Nephron (organoid): ENCODE measurements around the gene SLC9A9.

ENCODE experiments used
- H3K27ac Mint-ChIP-seq, 3 experiments: 2 replicates each; pipeline ENCODE4 v1.8.0; 2020; ENCODE audit warnings: mixed read lengths in 3 of 3, mild to moderate bottlenecking in 2 of 3, moderate library complexity in 1 of 3
- H3K27me3 Mint-ChIP-seq: 2 replicates; pipeline ENCODE4 v1.8.0; 2021; ENCODE audit warnings: low read depth, mild to moderate bottlenecking, moderate library complexity, mixed read lengths
- H3K36me3 Mint-ChIP-seq: 2 replicates; pipeline ENCODE4 v1.8.0; 2020; ENCODE audit warnings: low read depth, mixed read lengths
- H3K4me1 Mint-ChIP-seq: 2 replicates; pipeline ENCODE4 v1.8.0; 2020; ENCODE audit warnings: mixed read lengths
- H3K4me3 Mint-ChIP-seq, 3 experiments: 2 replicates each; pipeline ENCODE4 v1.8.0; 2020; ENCODE audit warnings: mild to moderate bottlenecking in 3 of 3, mixed read lengths in 3 of 3, moderate library complexity in 2 of 3
- H3K9me3 Mint-ChIP-seq: 2 replicates; pipeline ENCODE4 v1.8.0; 2020; ENCODE audit warnings: mixed read lengths
- TF ChIP-seq, protein P1 (sequence below), 3 experiments: fragments of 200-600 bp; sonication (generic); IDR thresholded peaks; one replicate each; pipeline ENCODE4 v1.5.0; 2021; ENCODE audit warnings: antibody characterized with exemption in 3 of 3; ENCODE audit not compliant: unreplicated experiment in 3 of 3

The SLC9A9 gene

DNA sequence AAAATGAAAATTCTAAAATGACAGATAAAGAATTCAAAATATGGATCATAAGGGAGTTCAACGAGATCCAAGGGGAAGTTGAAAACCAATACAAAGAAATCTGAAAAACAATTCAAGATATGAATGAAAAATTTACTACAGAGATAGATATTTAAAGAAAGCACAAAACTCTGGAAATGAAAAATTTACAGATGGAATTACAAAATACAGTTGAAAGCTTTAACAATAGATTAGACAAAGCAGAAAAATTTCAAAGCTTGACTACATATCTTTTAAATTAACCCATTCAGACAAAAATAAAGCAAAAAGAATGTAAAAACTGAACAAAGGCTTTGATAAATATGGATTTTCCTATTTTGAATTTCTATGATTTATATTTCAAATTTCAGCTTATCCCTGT, 211.1 kb downstream of the SLC9A9 start:
- peaks cover 18% of the 10 kb centered on the region for H3K36me3 Mint-ChIP-seq
- H3K9me3 Mint-ChIP-seq, result peaks cover 33% of the 10 kb centered on the region
- H3K27me3 Mint-ChIP-seq, result no peaks in the 10 kb centered on the region
- no peak overlapping the region for H3K4me3 Mint-ChIP-seq
- no peak overlapping the region for H3K27ac Mint-ChIP-seq
- TF ChIP-seq, protein P1, sequence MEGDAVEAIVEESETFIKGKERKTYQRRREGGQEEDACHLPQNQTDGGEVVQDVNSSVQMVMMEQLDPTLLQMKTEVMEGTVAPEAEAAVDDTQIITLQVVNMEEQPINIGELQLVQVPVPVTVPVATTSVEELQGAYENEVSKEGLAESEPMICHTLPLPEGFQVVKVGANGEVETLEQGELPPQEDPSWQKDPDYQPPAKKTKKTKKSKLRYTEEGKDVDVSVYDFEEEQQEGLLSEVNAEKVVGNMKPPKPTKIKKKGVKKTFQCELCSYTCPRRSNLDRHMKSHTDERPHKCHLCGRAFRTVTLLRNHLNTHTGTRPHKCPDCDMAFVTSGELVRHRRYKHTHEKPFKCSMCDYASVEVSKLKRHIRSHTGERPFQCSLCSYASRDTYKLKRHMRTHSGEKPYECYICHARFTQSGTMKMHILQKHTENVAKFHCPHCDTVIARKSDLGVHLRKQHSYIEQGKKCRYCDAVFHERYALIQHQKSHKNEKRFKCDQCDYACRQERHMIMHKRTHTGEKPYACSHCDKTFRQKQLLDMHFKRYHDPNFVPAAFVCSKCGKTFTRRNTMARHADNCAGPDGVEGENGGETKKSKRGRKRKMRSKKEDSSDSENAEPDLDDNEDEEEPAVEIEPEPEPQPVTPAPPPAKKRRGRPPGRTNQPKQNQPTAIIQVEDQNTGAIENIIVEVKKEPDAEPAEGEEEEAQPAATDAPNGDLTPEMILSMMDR (IDR thresholded peaks at IDR 0.05; ENCODE audit: unreplicated experiment in 3 of 3), result no peak
- peaks cover 3% of the 10 kb centered on the region for H3K4me1 Mint-ChIP-seq

DNA sequence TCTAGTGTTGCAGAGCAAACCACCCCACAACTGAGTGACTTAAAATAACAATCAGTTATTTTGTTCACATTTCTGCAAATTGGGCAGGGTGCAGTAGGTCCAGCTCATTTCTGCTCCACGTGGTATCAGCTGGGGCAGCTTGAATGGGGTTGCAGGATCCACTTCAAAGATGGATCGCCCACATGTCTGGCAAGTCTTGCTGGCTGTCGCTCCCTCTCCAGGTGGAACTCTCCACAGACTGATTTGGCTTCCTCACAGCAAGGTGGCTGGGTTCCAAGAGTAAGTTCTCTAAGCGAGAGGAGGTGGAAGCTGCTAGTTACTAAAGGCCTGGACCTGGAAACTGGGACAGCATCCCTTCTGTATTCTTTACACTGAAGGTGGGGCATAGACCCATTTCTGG, 213.3 kb downstream of the SLC9A9 start:
- no peak overlapping the region for H3K4me3 Mint-ChIP-seq
- no peak overlapping the region for H3K27ac Mint-ChIP-seq
- TF ChIP-seq, protein P1 (IDR thresholded peaks at IDR 0.05; ENCODE audit: unreplicated experiment in 3 of 3), result no peak
- peaks cover 8% of the 10 kb centered on the region for H3K36me3 Mint-ChIP-seq
- H3K27me3 Mint-ChIP-seq, result no peaks in the 10 kb centered on the region
- H3K4me1 Mint-ChIP-seq, result no peaks in the 10 kb centered on the region
- peaks cover 25% of the 10 kb centered on the region for H3K9me3 Mint-ChIP-seq

DNA sequence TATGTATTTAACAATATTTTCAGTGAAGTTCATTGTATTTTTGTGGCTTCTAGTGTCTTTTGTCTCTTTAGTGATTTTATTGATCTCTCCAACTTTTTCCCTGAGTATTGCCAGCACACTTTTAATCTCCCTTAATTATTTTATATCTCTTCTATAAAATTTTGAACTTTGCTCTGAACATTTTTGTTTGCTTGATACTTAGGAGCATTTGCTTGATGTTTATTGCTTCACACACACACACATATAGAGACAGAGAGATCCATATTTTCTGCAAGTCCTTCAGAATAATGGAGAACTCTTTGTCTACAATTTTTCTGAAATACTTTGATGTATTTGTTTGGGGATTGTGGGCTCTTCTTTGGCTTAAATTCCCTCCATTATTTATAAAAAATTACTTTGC, 213.8 kb downstream of the SLC9A9 start:
- H3K9me3 Mint-ChIP-seq, result peaks cover 25% of the 10 kb centered on the region
- H3K4me3 Mint-ChIP-seq, result no peak overlapping the region
- no peak overlapping the region for H3K27ac Mint-ChIP-seq
- TF ChIP-seq, protein P1 (IDR thresholded peaks at IDR 0.05; ENCODE audit: unreplicated experiment in 3 of 3), result no peak
- no peaks in the 10 kb centered on the region for H3K27me3 Mint-ChIP-seq
- H3K4me1 Mint-ChIP-seq, result no peaks in the 10 kb centered on the region
- H3K36me3 Mint-ChIP-seq, result peaks cover 8% of the 10 kb centered on the region

DNA sequence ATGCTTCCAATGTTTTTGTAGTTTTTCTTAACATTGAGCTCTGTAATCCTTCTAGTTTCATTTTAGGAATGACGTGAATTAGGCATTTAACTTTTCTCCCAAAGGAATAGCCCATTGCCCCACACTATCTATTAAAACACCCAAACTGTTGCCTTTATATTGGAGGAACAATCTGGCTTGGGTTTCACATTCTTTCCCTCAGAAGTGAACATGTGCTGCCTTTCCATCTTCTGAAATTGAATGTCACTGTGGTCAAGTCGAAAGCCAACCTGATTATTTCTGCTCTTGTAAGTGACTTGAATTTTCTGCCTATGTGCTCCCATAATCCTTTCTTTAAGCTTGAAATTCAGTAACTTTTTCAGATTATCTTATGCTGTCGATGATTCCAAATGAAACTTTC, 214.5 kb downstream of the SLC9A9 start:
- Mint-ChIP-seq H3K27me3 (no peaks in the 10 kb centered on the region), H3K9me3 (peaks cover 25% of the 10 kb centered on the region), H3K36me3 (peaks cover 8% of the 10 kb centered on the region), H3K4me3 (no peak overlapping the region), H3K4me1 (no peaks in the 10 kb centered on the region), H3K27ac (no peak overlapping the region)
- TF ChIP-seq, protein P1 (IDR thresholded peaks at IDR 0.05; ENCODE audit: unreplicated experiment in 3 of 3), result no peak

DNA sequence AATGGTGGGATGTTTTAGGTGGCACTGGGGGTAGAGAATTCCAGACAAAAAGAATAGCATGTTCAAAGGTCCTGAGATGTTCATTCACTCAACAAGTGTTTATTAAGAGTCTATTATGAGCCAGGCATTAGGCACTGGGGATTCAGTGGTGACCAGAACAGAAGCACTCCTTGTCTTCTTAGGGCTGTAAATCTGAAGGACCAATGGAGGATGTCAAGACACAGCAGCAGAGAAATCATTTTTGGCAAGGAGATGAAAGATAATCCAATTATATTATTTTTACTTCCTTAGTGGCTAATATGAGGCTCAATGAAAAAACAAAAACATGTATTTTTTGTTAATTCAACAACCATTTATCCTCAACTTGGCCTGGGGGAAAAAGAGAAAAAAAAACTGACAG, 218.5 kb downstream of the SLC9A9 start:
- H3K36me3 Mint-ChIP-seq, result no peaks in the 10 kb centered on the region
- H3K9me3 Mint-ChIP-seq, result peaks cover 4% of the 10 kb centered on the region
- H3K4me3 Mint-ChIP-seq, result no peak overlapping the region
- TF ChIP-seq, protein P1 (IDR thresholded peaks at IDR 0.05; ENCODE audit: unreplicated experiment in 3 of 3), result no peak
- H3K27ac Mint-ChIP-seq, result no peak overlapping the region
- H3K4me1 Mint-ChIP-seq, result no peaks in the 10 kb centered on the region
- H3K27me3 Mint-ChIP-seq, result no peaks in the 10 kb centered on the region

DNA sequence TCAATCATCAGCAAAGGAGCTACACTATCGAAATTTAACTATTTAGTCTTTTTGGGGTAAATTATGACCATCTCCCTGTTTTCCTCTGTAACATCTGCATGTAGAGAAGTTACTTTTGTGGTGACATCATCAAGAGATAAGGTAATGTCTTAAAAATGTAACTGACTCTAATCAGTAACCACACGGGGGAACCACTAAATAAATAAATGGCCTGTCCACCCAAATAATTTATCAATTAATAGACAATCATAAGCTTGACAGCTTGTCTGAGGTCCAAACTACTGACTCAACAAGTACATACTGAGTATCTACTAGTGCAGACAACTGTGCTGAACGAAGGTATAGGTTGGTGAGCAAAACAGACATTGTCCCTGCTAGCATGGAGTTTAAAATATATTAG, 219.3 kb downstream of the SLC9A9 start:
- Mint-ChIP-seq H3K27me3 (no peaks in the 10 kb centered on the region), H3K4me1 (no peaks in the 10 kb centered on the region), H3K27ac (no peak overlapping the region), H3K9me3 (peaks cover 7% of the 10 kb centered on the region), H3K4me3 (no peak overlapping the region), H3K36me3 (no peaks in the 10 kb centered on the region)
- TF ChIP-seq, protein P1 (IDR thresholded peaks at IDR 0.05; ENCODE audit: unreplicated experiment in 3 of 3), result no peak
